T-helper 1 cell treated with Interleukin-12 subunit alpha and Interleukin-12 subunit beta and Interleukin-4 antibody, amounts not matched to agents 30 μg/mL and 1 μg/mL, for 36 hours (primary cell): ENCODE measurements around the gene ADAMTSL3.
"Not testable (repeated sequence)": the region's sequence is repeated elsewhere in the genome, so short reads cannot be mapped to it uniquely, and the experiment has no call there.

Experiments used
- H3K27ac Mint-ChIP-seq: one replicate; pipeline ENCODE4 v1.8.0; 2021; ENCODE audit warnings: mild to moderate bottlenecking, mixed read lengths
- H3K27me3 Mint-ChIP-seq: one replicate; pipeline ENCODE4 v1.8.0; 2021; ENCODE audit warnings: low read depth, mixed read lengths
- H3K36me3 Mint-ChIP-seq: one replicate; pipeline ENCODE4 v1.8.0; 2021; ENCODE audit warnings: low read depth, mixed read lengths
- H3K4me1 Mint-ChIP-seq: one replicate; pipeline ENCODE4 v1.8.0; 2021; ENCODE audit warnings: low read depth, mixed read lengths
- H3K4me3 Mint-ChIP-seq: one replicate; pipeline ENCODE4 v1.8.0; 2021; ENCODE audit warnings: mild to moderate bottlenecking, moderate library complexity, mixed read lengths
- H3K9me3 Mint-ChIP-seq: one replicate; pipeline ENCODE4 v1.8.0; 2021; ENCODE audit warnings: mixed read lengths

Gene ADAMTSL3

DNA sequence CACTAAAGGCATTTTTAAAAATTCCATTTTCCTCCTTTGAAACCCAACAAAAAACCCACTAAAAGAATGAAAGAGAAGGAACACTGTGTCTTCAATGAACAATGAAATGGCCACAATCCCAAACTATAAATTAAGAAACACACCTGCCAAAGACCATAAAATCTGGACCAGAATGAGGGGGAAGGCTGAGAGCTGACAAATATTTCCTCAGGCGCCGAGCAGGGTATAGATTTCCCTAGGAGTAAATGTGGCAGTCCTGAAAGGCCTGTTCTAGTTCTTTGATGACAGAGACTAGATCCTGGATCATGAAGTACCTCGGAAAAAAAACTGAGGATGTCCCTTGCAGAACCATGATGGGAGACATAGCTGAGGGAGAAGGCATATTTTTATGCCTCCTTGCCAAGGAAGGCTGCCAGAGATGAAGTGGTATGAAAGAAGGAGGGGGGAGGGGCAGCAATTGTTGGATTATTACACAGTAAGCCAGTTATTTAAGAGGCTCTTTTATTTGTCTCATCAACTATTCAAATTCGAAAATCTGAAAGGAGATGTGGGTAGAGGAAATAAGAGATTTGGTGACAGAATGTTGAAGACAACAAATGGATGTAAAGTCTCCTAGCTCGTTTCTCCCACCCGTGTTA, 306.4 kb downstream of the ADAMTSL3 start:
- H3K36me3 Mint-ChIP-seq = no peaks in the 10 kb centered on the region

DNA sequence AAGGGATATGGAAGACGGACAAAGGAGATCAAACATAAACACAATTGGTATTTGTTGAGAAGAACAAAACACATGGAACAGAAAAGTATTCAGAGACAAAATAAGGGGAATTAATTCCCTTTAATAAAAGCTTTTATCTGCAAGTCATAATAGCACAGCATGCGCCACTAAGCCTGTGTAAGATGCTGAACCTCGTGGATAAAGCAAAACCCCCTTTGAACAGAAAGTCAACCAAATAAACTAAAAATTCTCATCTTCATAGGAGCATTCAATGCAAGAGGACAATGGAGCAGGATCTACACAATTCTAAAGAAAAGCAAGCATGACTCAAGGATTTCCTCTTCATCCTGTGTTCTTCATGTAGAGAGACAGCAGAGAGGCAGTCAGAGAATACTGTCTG, 307.4 kb downstream of the ADAMTSL3 start:
- Mint-ChIP-seq H3K27ac (no peak overlapping the region), H3K4me3 (no peak overlapping the region), H3K4me1 (no peaks in the 10 kb centered on the region), H3K9me3 (peaks cover 19% of the 10 kb centered on the region), H3K27me3 (peaks cover 9% of the 10 kb centered on the region), H3K36me3 (no peaks in the 10 kb centered on the region)

More for the DNA sequence above, 306.4 kb downstream of the ADAMTSL3 start:
- Mint-ChIP-seq H3K4me1 (no peaks in the 10 kb centered on the region), H3K9me3 (peaks cover 14% of the 10 kb centered on the region), H3K4me3 (no peak overlapping the region), H3K27me3 (peaks cover 9% of the 10 kb centered on the region), H3K27ac (no peak overlapping the region)

DNA sequence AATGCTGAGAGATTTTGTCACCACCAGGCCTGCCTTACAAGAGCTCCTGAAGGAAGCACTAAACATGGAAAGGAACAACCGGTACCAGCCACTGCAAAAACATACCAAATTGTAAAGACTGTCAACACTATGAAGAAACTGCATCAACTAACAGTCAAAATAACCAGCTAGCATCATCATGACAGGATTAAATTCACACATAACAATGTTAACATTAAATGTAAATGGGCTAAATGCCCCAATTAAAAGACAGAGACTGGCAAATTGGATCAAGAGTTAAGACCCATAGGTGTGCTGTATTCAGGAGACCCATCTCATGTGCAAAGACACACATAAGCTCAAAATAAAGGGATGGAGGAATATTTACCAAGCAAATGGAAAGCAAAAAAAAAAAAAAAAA, 311.0 kb downstream of the ADAMTSL3 start:
- not testable (repeated sequence) for H3K27me3 Mint-ChIP-seq, H3K36me3 Mint-ChIP-seq, H3K4me1 Mint-ChIP-seq, H3K27ac Mint-ChIP-seq, H3K4me3 Mint-ChIP-seq
- peaks cover 19% of the 10 kb centered on the region for H3K9me3 Mint-ChIP-seq

DNA sequence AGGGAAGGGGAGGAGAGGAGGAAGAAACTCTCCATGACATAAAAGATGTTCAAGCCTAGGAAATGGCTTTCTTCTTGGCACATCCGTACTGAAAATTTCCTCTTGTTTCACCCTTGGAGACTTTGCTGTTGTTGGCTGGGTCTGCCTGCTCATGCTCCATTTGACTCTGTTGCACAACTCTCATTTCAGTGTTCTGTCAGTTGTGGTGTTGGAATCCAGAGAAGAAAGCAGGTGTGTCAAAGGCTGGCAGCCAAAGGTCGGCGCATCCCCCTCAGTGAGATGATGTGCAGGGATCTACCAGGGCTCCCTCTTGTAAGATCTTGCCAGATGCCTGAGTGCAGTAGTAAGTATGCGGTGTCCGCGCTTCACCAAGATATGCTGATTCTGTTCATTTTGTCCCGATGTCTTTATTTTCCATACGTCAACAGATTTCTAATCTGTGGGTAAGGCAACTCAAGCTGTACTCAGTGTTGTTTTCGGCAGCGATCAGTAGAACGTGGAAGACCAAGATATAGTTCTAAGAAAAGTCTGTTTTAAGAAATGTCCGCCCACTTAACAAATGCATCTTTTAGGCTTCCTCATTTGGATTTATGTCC, 316.5 kb downstream of the ADAMTSL3 start:
- no peaks in the 10 kb centered on the region for H3K27me3 Mint-ChIP-seq
- H3K4me1 Mint-ChIP-seq = no peaks in the 10 kb centered on the region
- H3K4me3 Mint-ChIP-seq = no peak overlapping the region
- H3K9me3 Mint-ChIP-seq = peaks cover 4% of the 10 kb centered on the region
- no peak overlapping the region for H3K27ac Mint-ChIP-seq
- H3K36me3 Mint-ChIP-seq = no peaks in the 10 kb centered on the region

DNA sequence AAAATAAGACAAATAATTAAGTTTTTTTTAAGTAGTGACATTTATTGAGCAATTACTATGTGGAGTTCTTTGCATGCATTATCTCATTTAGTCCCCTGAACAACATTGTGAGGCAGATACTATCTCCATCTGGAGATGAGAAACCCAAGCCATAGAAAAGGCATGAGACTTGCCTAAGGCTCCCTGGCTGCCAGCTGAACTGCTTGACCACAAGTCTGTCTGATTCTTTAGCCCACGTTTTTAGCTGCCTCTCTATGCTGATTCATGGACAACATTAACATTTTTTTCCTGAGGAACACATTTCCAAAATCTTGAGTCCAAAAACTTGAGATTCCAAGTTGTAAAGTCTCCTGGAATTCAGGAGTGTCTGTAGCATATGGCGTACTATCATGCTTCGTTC, 318.1 kb downstream of the ADAMTSL3 start:
- no peaks in the 10 kb centered on the region for H3K9me3 Mint-ChIP-seq

DNA sequence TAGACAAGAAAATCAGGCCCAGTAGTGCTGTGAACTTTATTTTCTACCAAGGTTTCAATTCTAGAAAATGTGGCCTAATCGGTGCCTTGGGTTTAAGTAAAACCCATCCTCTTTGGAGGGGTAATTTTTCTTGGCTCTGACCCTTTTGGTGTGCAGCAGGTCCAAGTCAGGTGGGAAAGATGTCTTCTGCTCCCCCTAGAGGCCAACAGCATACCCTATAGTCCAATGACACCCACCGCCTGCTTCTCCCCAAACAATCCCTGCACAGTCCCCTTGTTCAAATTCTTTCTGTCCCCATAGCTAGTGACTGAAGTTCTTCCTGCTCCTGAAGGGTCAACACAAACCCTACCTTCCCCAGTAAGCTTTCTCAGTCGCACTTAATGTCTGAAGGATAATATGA, 319.9 kb downstream of the ADAMTSL3 start:
- H3K4me1 Mint-ChIP-seq = no peaks in the 10 kb centered on the region
- no peaks in the 10 kb centered on the region for H3K27me3 Mint-ChIP-seq
- no peaks in the 10 kb centered on the region for H3K9me3 Mint-ChIP-seq
- no peaks in the 10 kb centered on the region for H3K36me3 Mint-ChIP-seq
- no peak overlapping the region for H3K4me3 Mint-ChIP-seq
- H3K27ac Mint-ChIP-seq = no peak overlapping the region

More for the DNA sequence above, 318.1 kb downstream of the ADAMTSL3 start:
- H3K27me3 Mint-ChIP-seq = no peaks in the 10 kb centered on the region
- no peaks in the 10 kb centered on the region for H3K4me1 Mint-ChIP-seq
- no peak overlapping the region for H3K4me3 Mint-ChIP-seq
- no peak overlapping the region for H3K27ac Mint-ChIP-seq
- H3K36me3 Mint-ChIP-seq = no peaks in the 10 kb centered on the region

DNA sequence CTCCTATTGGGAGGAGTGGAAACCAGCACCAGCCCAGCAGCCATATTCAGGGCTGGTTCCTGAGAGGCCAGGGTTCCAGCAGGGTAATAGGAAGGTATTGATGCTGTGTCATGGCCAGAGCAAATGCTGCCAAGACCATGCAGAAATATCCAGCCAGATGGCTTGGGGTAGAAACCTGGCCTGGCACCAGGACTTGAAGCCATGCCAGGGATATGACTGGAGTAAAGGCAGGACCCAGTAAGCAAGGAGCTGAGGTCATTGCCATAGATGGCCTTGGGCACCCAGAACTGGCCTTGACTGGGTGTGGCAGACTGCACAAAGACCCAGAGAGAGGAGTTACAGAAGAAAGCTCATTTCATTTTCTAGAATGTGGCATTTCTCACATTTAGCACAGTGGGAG, 324.1 kb downstream of the ADAMTSL3 start:
- no peak overlapping the region for H3K4me3 Mint-ChIP-seq
- no peaks in the 10 kb centered on the region for H3K4me1 Mint-ChIP-seq
- peaks cover 2% of the 10 kb centered on the region for H3K9me3 Mint-ChIP-seq
- no peaks in the 10 kb centered on the region for H3K27me3 Mint-ChIP-seq
- H3K36me3 Mint-ChIP-seq = no peaks in the 10 kb centered on the region
- no peak overlapping the region for H3K27ac Mint-ChIP-seq

DNA sequence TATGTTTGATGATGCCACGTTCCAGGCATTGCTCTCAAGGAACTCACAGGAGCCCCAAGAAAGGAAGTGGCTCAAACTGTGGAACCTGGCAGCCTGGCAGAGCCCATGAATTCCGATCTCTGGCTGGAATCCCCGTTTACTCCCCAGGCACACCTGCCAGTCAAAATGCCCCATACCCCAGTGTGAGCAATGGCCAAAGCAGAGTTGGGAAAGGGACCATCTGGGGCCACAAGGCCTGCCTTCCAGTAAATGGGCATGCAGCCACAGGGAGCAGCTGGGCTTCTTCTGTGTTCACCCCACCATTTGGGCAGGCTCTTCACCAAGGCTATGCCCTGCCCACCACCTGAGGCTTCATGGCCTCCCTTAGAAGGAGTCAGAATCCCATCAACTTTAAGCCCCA, 324.7 kb downstream of the ADAMTSL3 start:
- Mint-ChIP-seq H3K27me3 (no peaks in the 10 kb centered on the region), H3K36me3 (no peaks in the 10 kb centered on the region), H3K4me3 (no peak overlapping the region), H3K27ac (no peak overlapping the region), H3K4me1 (no peaks in the 10 kb centered on the region), H3K9me3 (peaks cover 2% of the 10 kb centered on the region)

DNA sequence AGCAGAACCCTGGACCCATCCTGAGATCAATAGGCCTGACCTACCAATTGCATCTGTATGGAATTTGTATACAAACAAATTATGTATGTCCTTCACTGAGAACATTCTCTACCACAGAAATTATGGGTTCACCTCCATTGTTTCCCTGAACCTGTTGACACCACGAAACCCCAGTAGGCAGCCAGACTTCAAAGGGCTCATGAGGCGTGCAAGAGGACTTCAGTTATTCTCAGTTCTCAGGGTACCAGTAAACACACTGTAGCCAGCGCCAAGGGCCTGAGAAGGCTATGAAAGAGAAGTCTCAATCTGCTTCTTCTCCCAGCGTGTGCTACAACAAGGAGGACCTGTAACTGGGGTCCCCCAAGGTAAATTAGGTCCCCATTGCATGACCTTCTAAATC, 326.7 kb downstream of the ADAMTSL3 start:
- Mint-ChIP-seq H3K9me3 (peaks cover 2% of the 10 kb centered on the region), H3K4me3 (no peak overlapping the region), H3K36me3 (no peaks in the 10 kb centered on the region), H3K27me3 (no peaks in the 10 kb centered on the region), H3K27ac (no peak overlapping the region), H3K4me1 (no peaks in the 10 kb centered on the region)

DNA sequence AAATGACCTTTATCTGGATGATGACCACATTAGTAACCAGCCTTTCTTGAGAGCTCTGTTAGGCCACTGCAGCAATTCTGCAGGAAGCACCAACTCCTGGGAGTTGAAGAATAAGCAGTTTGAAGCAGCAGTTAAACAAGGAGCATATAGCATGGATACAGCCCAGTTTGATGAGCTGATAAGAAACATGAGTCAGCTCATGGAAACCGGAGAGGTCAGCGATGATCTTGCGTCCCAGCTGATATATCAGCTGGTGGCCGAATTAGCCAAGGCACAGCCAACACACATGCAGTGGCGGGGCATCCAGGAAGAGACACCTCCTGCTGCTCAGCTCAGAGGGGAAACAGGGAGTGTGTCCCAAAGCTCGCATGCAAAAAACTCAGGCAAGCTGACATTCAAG, 328.8 kb downstream of the ADAMTSL3 start:
- no peak overlapping the region for H3K4me3 Mint-ChIP-seq
- H3K9me3 Mint-ChIP-seq = peaks cover 2% of the 10 kb centered on the region
- no peaks in the 10 kb centered on the region for H3K27me3 Mint-ChIP-seq
- no peaks in the 10 kb centered on the region for H3K36me3 Mint-ChIP-seq
- H3K27ac Mint-ChIP-seq = no peak overlapping the region
- H3K4me1 Mint-ChIP-seq = no peaks in the 10 kb centered on the region

DNA sequence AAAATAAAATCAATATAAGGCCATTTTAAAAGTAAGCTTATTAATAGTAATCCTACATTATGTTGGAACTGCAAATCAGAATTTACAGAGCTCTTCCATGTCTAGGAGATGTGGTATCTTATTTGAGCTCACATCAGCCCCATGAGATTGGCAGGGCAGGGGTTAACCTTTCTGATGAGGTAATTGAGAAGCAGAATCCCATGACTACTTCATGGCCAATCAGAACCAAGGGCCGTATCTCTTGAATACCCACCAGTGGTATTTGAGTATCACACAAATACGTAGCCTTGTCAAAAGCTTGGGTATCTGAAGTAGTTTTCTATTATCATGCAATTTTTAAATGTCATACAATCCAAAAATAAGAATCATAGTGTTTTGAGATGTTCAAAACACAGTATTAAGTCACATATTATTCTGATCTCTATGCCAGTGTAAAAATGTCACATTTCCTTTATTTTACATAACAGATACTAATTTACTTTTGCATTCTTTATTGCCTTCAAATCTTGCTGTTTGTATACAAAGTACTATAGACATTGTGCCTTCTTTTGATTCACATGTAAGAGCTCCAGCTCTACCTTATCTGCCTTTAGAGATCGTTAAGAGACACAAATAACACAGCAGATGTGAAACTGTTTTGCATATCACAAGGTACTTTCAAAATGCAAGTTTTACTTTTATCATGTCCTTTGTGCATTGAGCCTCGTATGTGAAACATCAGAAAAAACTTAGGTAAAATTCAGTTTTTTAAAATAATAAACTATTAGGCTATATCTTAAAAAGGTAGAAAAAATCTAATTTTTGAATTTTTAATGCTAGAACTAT, 329.9 kb downstream of the ADAMTSL3 start:
- H3K27me3 Mint-ChIP-seq = no peaks in the 10 kb centered on the region
- no peaks in the 10 kb centered on the region for H3K4me1 Mint-ChIP-seq
- peaks cover 2% of the 10 kb centered on the region for H3K9me3 Mint-ChIP-seq
- H3K36me3 Mint-ChIP-seq = no peaks in the 10 kb centered on the region
- no peak overlapping the region for H3K4me3 Mint-ChIP-seq
- H3K27ac Mint-ChIP-seq = no peak overlapping the region

DNA sequence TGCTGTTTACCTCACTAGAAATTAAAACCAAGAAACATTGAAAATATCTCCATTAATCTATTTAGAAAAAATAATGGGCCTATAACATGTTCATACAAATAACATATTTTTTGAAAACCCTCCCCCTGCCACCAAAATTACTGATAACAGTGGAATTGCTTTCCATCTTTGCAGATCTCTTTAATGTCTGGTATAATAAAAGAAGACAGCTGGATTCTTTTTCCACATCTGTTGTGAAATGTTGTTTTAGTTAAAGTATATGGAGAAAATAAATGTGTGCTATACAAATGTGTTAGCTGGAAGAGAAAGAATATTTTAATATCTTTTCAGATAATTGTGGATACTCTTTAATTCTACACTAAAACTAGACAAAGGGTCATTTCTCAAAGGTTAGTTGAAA, 330.7 kb downstream of the ADAMTSL3 start:
- Mint-ChIP-seq H3K4me1 (no peaks in the 10 kb centered on the region), H3K36me3 (no peaks in the 10 kb centered on the region), H3K27ac (no peak overlapping the region), H3K9me3 (no peaks in the 10 kb centered on the region), H3K4me3 (no peak overlapping the region), H3K27me3 (no peaks in the 10 kb centered on the region)

DNA sequence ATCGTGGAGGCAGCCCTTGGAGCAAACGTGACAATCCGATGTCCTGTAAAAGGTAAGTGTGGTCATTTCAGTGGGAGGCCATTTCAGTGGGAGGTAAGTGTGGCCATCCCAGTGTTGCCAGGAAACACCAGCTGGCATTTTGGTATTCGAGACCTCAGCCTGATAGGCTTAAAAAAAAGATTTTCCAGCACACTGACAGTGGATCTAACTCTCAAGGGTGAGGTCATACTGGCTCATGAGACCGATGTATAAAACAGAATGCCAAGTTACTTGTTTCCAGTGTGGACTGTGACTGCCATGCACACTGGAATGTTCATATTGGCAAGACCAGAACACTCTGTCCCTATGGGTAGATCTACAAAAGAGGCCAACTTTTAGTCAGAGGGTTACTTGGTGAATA, 337.2 kb downstream of the ADAMTSL3 start:
- Mint-ChIP-seq H3K4me1 (no peaks in the 10 kb centered on the region), H3K9me3 (no peaks in the 10 kb centered on the region), H3K36me3 (no peaks in the 10 kb centered on the region), H3K27ac (no peak overlapping the region), H3K27me3 (no peaks in the 10 kb centered on the region), H3K4me3 (no peak overlapping the region)

DNA sequence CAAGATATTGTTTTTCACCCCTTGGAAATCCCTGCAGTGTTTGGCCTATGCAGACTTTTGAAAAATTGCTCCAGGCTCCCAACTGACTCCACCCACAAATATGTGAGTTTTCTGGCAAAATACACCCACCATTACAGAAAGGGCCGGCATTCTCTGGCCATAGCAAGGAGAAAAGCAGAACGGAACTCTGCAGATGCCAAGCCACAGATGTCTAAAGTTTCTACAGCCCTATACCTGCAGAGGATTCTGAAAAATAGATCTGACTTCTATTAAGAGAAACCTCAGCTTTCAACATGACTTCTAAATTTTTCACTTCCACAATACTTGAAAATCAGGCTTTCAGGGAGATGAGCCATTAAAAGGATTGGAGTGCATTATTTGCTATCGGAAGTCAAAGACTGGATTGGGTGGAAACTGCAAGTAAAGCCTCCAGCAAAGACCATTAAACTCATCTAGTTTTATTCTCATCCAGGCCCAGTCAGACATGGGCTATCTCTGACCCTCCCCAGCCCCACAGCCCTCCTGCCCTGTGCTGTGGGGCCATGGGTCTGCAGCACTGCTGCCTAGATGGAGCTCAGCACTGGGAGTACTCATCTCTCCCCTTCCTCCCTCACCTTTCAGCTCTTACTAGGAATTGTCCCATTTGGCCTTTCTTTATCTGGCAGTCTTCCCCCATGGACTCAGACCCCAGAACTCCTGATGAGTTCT, 338.6 kb downstream of the ADAMTSL3 start:
- Mint-ChIP-seq H3K27ac (no peak overlapping the region), H3K36me3 (no peaks in the 10 kb centered on the region), H3K9me3 (no peaks in the 10 kb centered on the region), H3K4me3 (no peak overlapping the region), H3K27me3 (no peaks in the 10 kb centered on the region), H3K4me1 (no peaks in the 10 kb centered on the region)
